HepG2 (cell line): ENCODE data around the gene KRTAP12-1. TPM values are rescaled to one million over a fixed set of nuclear protein-coding genes. Genes with fewer than 3 reads are reported as not detected.

Experiments
- ATAD3A ChIP-seq: sonication (generic); formaldehyde crosslinking; IDR thresholded peaks from 2 replicates; pipeline ENCODE4 v1.4.0; 2020; ENCODE audit warnings: missing genetic modification reagents
- FOXP1 ChIP-seq, 2 experiments: fragments of 450-650 bp in 1 of 2; IDR thresholded peaks; 2 replicates each; pipeline ENCODE4 v1.6.1; 2017 to 2018; ENCODE audit warnings: antibody characterized with exemption in 1 of 2
- GABPB1 ChIP-seq: IDR thresholded peaks from 2 replicates; pipeline ENCODE4 v1.6.1; 2016; ENCODE audit warnings: mild to moderate bottlenecking, missing genetic modification reagents, moderate library complexity, missing compliant biosample characterization
- GATAD2A ChIP-seq: IDR thresholded peaks from 2 replicates; pipeline ENCODE4 v1.6.1; 2016
- HDAC1 ChIP-seq: sonication (generic); formaldehyde crosslinking; IDR thresholded peaks from 2 replicates; pipeline ENCODE4 v1.5.1; 2020; ENCODE audit warnings: mild to moderate bottlenecking, missing genetic modification reagents
- HMG20A ChIP-seq: IDR thresholded peaks from 2 replicates; pipeline ENCODE4 v1.6.1; 2016; ENCODE audit warnings: borderline replicate concordance
- HNRNPL ChIP-seq: fragments of 200-400 bp; formaldehyde crosslinking; IDR thresholded peaks from 2 replicates; pipeline ENCODE4 v1.6.1; 2017; ENCODE audit warnings: mild to moderate bottlenecking, low read depth, low read length
- MED1 ChIP-seq: sonication (generic); formaldehyde crosslinking; IDR thresholded peaks from 2 replicates; pipeline ENCODE4 v1.4.0; 2020; ENCODE audit warnings: missing genetic modification reagents
- MEF2D ChIP-seq: sonication (generic); formaldehyde crosslinking; IDR thresholded peaks from 2 replicates; pipeline ENCODE4 v1.5.1; 2020; ENCODE audit warnings: mild to moderate bottlenecking, missing genetic modification reagents
- RNF2 ChIP-seq: fragments of 450-650 bp; conservative IDR thresholded peaks from 2 replicates; pipeline ENCODE4 v1.6.1; 2016; ENCODE audit warnings: low read depth
- SAP130 ChIP-seq: IDR thresholded peaks from 2 replicates; pipeline ENCODE4 v1.6.1; 2016; ENCODE audit warnings: low read depth
- SRY ChIP-seq: sonication (generic); formaldehyde crosslinking; IDR thresholded peaks from 2 replicates; pipeline ENCODE4 v1.8.0; 2022; ENCODE audit warnings: mild to moderate bottlenecking, missing genetic modification reagents
- ZC3H13 ChIP-seq: sonication (generic); formaldehyde crosslinking; IDR thresholded peaks from 2 replicates; pipeline ENCODE4 v1.8.1; 2023; ENCODE audit warnings: mild to moderate bottlenecking, missing genetic modification reagents, moderate library complexity
- ZNF317 ChIP-seq: sonication (generic); formaldehyde crosslinking; IDR thresholded peaks from 2 replicates; pipeline ENCODE4 v1.5.0; 2020; ENCODE audit warnings: mild to moderate bottlenecking, missing genetic modification reagents
- ZNF660 ChIP-seq: sonication (generic); formaldehyde crosslinking; IDR thresholded peaks from 2 replicates; pipeline ENCODE4 v1.5.1; 2020; ENCODE audit warnings: mild to moderate bottlenecking, low read depth, missing genetic modification reagents, borderline replicate concordance
- ZNF772 ChIP-seq: sonication (generic); formaldehyde crosslinking; IDR thresholded peaks from 2 replicates; pipeline ENCODE4 v1.5.0; 2020; ENCODE audit warnings: mild to moderate bottlenecking, missing genetic modification reagents
- ZNF850 ChIP-seq: sonication (generic); formaldehyde crosslinking; conservative IDR thresholded peaks from 2 replicates; pipeline ENCODE4 v1.9.0; 2021; ENCODE audit warnings: mild to moderate bottlenecking, missing genetic modification reagents
- polyA plus RNA-seq, 8 experiments: library from polyadenylated mRNA; depleted of rRNA in 3 of 8; stranded (reverse) in 7 of 8; unstranded in 1 of 8; fragments of >200 nt; fragmentation: Illumina TruSeq in 4 of 8; extraction: Trizol in 4 of 8; gene quantifications; 2 replicates each; pipeline versions ENCODE4 v1.2.1 to v1.2.3, GENCODE V29; 2011 to 2016; ENCODE audit warnings: low read depth in 4 of 8, missing spikeins in 1 of 8, mixed read lengths in 1 of 8; ENCODE audit not compliant: insufficient read depth in 1 of 8
- total RNA-seq, 5 experiments: library from RNA; depleted of rRNA; stranded (reverse); fragments of >200 nt; fragmentation: Illumina TruSeq; extraction: Trizol; gene quantifications; 2 replicates each; pipeline ENCODE4 v1.2.3, GENCODE V29; 2016; ENCODE audit warnings: low read depth in 1 of 5
- TF ChIP-seq, protein P1 (sequence below): fragments of 450-650 bp; IDR thresholded peaks from 2 replicates; pipeline ENCODE4 v1.6.1; 2017; ENCODE audit warnings: mild to moderate bottlenecking
- TF ChIP-seq, protein P2 (sequence below): sonication (generic); formaldehyde crosslinking; IDR thresholded peaks from 2 replicates; pipeline ENCODE4 v1.8.0; 2022; ENCODE audit warnings: low read depth, missing genetic modification reagents
- TF ChIP-seq, protein P3 (sequence below): sonication (generic); formaldehyde crosslinking; IDR thresholded peaks from 2 replicates; pipeline ENCODE4 v1.5.0; 2020; ENCODE audit warnings: mild to moderate bottlenecking, missing genetic modification reagents
- TF ChIP-seq, protein P4 (sequence below): sonication (generic); formaldehyde crosslinking; IDR thresholded peaks from 2 replicates; pipeline ENCODE4 v1.8.1; 2022; ENCODE audit warnings: low read depth, mild to moderate bottlenecking, missing genetic modification reagents

Gene KRTAP12-1
- total and polyA plus RNA-seq, 2 of the 13 experiments (the other 11 are each of a cell fraction or from before 2014, with no cell fraction given): not detected

DNA sequence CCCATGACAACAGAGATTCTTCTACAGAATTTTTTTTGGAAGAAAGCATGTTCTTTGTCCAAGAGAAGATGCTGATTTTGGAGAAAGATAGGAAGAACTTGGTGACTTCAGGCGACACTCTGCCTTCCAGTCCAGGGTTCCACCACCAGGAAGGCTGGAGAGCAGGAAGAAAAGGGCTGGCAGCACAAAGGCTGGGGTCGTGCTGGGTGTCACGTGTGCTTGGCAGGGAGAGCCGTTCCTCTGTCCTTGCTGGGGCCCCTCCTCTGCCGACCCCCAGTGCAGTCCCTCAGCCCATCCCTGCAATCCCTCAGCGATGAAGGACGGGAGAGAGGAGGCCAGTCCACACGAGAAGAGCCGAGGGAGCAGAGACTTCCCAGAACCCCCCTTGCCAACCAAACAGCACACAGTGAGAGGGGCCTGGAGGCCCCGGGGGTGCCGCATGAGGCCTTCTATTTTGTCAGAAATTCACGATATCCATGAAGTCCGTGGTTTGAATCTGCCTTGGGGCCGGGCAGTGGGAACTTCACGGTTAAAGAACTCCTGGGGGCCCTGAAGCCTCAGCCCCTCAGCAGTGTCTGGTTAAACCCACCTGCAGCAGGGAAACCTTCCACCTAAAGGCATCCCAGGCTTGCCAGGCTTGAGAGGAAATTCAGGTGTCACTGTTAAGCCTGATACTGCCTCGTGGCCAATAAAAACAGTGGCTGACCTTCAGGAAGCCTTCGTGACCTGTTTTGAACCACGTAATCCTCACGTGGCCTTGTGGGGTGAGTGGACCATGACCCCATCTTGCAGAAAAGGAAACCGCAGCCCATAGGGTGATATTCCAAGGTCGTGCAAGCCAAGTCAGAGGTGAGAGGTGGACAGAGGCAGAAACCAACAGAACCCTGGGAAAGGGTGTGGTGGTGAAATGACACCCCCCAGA is 18.4 kb upstream of the KRTAP12-1 start (continued):
- TF ChIP-seq HNRNPL (no peak), MED1 (peak; percentile 96), HMG20A (CRISPR knock-in tag) (peak; percentile 65; the same call in 1 of the 2 replicates), HDAC1 (no peak; the same call in 1 of the 2 replicates), ATAD3A (CRISPR knock-in tag) (no peak), GABPB1 (CRISPR knock-in tag) (peak; percentile 17; the same call in 1 of the 2 replicates), FOXP1 (IDR thresholded peaks at IDR 0.05) (no peak), FOXP1 (CRISPR knock-in tag; IDR thresholded peaks at IDR 0.05) (peak; percentile 60), GATAD2A (CRISPR knock-in tag) (peak; percentile 80), ZNF850 (CRISPR knock-in tag) (no peak), SRY (CRISPR knock-in tag) (no peak), SAP130 (CRISPR knock-in tag) (peak; percentile 83), ZNF660 (no peak), ZC3H13 (no peak), RNF2 (0 out of 2 replicates have a peak, but pooled peaks have one; percentile 59), ZNF772 (CRISPR knock-in tag) (peak; percentile 57; the same call in 1 of the 2 replicates), MEF2D (CRISPR knock-in tag) (peak; percentile 91), ZNF317 (CRISPR knock-in tag) (no peak)
- TF ChIP-seq, protein P1, sequence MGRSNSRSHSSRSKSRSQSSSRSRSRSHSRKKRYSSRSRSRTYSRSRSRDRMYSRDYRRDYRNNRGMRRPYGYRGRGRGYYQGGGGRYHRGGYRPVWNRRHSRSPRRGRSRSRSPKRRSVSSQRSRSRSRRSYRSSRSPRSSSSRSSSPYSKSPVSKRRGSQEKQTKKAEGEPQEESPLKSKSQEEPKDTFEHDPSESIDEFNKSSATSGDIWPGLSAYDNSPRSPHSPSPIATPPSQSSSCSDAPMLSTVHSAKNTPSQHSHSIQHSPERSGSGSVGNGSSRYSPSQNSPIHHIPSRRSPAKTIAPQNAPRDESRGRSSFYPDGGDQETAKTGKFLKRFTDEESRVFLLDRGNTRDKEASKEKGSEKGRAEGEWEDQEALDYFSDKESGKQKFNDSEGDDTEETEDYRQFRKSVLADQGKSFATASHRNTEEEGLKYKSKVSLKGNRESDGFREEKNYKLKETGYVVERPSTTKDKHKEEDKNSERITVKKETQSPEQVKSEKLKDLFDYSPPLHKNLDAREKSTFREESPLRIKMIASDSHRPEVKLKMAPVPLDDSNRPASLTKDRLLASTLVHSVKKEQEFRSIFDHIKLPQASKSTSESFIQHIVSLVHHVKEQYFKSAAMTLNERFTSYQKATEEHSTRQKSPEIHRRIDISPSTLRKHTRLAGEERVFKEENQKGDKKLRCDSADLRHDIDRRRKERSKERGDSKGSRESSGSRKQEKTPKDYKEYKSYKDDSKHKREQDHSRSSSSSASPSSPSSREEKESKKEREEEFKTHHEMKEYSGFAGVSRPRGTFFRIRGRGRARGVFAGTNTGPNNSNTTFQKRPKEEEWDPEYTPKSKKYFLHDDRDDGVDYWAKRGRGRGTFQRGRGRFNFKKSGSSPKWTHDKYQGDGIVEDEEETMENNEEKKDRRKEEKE: no peak
- TF ChIP-seq, protein P2, sequence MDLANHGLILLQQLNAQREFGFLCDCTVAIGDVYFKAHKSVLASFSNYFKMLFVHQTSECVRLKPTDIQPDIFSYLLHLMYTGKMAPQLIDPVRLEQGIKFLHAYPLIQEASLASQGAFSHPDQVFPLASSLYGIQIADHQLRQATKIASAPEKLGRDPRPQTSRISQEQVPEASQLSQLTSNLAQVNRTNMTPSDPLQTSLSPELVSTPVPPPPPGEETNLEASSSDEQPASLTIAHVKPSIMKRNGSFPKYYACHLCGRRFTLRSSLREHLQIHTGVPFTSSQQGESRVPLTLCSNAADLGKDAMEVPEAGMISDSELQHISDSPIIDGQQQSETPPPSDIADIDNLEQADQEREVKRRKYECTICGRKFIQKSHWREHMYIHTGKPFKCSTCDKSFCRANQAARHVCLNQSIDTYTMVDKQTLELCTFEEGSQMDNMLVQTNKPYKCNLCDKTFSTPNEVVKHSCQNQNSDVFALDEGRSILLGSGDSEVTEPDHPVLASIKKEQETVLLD (CRISPR knock-in tag): no peak
- TF ChIP-seq, protein P3, sequence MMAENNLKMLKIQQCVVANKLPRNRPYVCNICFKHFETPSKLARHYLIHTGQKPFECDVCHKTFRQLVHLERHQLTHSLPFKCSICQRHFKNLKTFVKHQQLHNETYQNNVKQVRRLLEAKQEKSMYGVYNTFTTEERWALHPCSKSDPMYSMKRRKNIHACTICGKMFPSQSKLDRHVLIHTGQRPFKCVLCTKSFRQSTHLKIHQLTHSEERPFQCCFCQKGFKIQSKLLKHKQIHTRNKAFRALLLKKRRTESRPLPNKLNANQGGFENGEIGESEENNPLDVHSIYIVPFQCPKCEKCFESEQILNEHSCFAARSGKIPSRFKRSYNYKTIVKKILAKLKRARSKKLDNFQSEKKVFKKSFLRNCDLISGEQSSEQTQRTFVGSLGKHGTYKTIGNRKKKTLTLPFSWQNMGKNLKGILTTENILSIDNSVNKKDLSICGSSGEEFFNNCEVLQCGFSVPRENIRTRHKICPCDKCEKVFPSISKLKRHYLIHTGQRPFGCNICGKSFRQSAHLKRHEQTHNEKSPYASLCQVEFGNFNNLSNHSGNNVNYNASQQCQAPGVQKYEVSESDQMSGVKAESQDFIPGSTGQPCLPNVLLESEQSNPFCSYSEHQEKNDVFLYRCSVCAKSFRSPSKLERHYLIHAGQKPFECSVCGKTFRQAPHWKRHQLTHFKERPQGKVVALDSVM (CRISPR knock-in tag): no peak
- TF ChIP-seq, protein P4, sequence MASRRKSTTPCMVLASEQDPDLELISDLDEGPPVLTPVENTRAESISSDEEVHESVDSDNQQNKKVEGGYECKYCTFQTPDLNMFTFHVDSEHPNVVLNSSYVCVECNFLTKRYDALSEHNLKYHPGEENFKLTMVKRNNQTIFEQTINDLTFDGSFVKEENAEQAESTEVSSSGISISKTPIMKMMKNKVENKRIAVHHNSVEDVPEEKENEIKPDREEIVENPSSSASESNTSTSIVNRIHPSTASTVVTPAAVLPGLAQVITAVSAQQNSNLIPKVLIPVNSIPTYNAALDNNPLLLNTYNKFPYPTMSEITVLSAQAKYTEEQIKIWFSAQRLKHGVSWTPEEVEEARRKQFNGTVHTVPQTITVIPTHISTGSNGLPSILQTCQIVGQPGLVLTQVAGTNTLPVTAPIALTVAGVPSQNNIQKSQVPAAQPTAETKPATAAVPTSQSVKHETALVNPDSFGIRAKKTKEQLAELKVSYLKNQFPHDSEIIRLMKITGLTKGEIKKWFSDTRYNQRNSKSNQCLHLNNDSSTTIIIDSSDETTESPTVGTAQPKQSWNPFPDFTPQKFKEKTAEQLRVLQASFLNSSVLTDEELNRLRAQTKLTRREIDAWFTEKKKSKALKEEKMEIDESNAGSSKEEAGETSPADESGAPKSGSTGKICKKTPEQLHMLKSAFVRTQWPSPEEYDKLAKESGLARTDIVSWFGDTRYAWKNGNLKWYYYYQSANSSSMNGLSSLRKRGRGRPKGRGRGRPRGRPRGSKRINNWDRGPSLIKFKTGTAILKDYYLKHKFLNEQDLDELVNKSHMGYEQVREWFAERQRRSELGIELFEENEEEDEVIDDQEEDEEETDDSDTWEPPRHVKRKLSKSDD (CRISPR knock-in tag): no peak
